OCI-LY3 (cell line): ENCODE data around the gene GNPDA1.
"Not testable (repeated sequence)": the region's sequence is repeated elsewhere in the genome, so short reads cannot be mapped to it uniquely, and the experiment has no call there.

Experiments used
- EZH2phosphoT487 ChIP-seq: fragments of 200-600 bp; shearing (Covaris generic); IDR thresholded peaks from 2 replicates; pipeline ENCODE4 v1.6.1; 2018; ENCODE audit warnings: antibody characterized with exemption, mixed run types, low read depth
- TF ChIP-seq, protein P1 (sequence below): fragments of 200-600, 300-600 bp; sonication (generic); IDR thresholded peaks from 2 replicates; pipeline ENCODE4 v1.5.1; 2014; ENCODE audit warnings: antibody characterized with exemption, low read length, low read depth

DNA sequence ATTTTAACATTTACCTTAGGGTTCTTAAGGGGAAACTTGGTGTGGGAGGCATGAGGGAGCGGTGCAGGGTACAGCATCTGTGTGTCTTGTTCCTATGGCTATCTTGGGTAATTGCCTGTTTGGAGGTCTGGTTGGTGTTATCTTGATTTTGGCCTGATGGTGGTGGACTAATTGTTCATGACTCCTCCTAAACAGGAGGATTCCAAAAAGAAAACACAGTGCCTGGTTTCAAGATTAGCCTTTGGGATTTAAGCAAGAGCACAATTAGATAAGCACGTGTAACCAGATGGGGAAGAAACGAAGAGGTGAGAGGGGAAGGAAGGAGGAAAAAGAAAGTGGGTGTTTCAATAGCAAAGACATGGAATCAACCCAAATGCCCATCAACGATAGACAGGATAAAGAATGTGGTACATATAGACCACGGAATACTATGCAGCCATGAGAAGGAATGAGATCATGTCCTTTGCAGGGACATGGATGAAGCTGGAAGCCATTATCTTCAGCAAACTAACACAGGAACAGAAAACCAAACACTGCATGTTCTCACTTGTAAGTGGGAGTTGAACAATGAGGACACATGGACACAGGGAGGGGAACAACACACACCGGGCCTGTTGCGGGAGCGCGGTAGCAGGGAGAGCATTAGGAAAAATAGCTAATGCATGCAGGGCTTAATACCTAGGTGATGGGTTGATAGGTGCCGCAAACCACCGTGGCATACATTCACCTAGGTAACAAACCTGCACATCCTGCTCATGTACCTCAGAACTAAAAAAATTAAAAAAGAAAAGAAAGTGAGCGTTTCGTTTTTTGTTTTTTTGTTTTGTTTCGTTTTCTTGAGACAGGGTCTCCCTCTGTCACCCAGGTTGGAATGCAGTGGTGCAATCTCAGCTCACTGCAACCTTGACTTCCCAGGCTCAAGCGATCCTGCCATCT, 21.1 kb upstream of the GNPDA1 start:
- TF ChIP-seq, protein P1, sequence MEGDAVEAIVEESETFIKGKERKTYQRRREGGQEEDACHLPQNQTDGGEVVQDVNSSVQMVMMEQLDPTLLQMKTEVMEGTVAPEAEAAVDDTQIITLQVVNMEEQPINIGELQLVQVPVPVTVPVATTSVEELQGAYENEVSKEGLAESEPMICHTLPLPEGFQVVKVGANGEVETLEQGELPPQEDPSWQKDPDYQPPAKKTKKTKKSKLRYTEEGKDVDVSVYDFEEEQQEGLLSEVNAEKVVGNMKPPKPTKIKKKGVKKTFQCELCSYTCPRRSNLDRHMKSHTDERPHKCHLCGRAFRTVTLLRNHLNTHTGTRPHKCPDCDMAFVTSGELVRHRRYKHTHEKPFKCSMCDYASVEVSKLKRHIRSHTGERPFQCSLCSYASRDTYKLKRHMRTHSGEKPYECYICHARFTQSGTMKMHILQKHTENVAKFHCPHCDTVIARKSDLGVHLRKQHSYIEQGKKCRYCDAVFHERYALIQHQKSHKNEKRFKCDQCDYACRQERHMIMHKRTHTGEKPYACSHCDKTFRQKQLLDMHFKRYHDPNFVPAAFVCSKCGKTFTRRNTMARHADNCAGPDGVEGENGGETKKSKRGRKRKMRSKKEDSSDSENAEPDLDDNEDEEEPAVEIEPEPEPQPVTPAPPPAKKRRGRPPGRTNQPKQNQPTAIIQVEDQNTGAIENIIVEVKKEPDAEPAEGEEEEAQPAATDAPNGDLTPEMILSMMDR: not testable (repeated sequence)
- TF ChIP-seq EZH2phosphoT487: not testable (repeated sequence)
